Fibroblast of lung (primary cell): ENCODE measurements around the gene GSG1L2. TPM values are rescaled to one million over a fixed set of nuclear protein-coding genes. Genes with fewer than 3 reads are reported as not detected.
"Not testable (repeated sequence)": the region's sequence is repeated elsewhere in the genome, so short reads cannot be mapped to it uniquely, and the experiment has no call there.

Experiments used
- DNase-seq, 2 donors: peaks; one replicate each; pipeline versions ENCODE4 v3.0.0 to v3.0.0-alpha.2; 2010; ENCODE audit warnings: low read depth in 2 of 2
- H2AFZ ChIP-seq: 2 replicates; pipeline ENCODE4 v1.5.1; 2012; ENCODE audit warnings: low read length, control low read depth, inconsistent platforms
- H3K27ac ChIP-seq: 2 replicates; pipeline ENCODE4 v1.5.1; 2011; ENCODE audit warnings: low read length, control low read depth; ENCODE audit not compliant: insufficient read depth
- H3K27me3 ChIP-seq: 2 replicates; pipeline ENCODE4 v1.5.1; 2011; ENCODE audit warnings: mild to moderate bottlenecking, low read length; ENCODE audit not compliant: control insufficient read depth, insufficient read depth
- H3K36me3 ChIP-seq: 2 replicates; pipeline ENCODE4 v1.5.1; 2011; ENCODE audit warnings: low read length; ENCODE audit not compliant: control insufficient read depth, insufficient read depth
- H3K4me1 ChIP-seq: 2 replicates; pipeline ENCODE4 v1.5.1; 2011; ENCODE audit warnings: low read length; ENCODE audit not compliant: control insufficient read depth, insufficient read depth; ENCODE audit errors: extremely low read depth
- H3K4me2 ChIP-seq: 2 replicates; pipeline ENCODE4 v1.5.1; 2011; ENCODE audit warnings: low read length, control low read depth; ENCODE audit not compliant: insufficient read depth; ENCODE audit errors: extremely low read depth
- H3K4me3 ChIP-seq, 4 experiments: fragments of 200-600 bp in 1 of 4; sonication (generic) in 1 of 4; replicated peaks in 1 of 4; 2 replicates each; pipeline ENCODE4 v1.5.1; 2011 to 2016; ENCODE audit warnings: low read length in 4 of 4, low read depth in 3 of 4, mild to moderate bottlenecking in 3 of 4, control low read depth in 2 of 4, inconsistent platforms in 1 of 4, mixed read lengths in 1 of 4; ENCODE audit not compliant: insufficient read depth in 1 of 4; ENCODE audit errors: control extremely low read depth in 1 of 4
- H3K79me2 ChIP-seq: 2 replicates; pipeline ENCODE4 v1.5.1; 2012; ENCODE audit warnings: mild to moderate bottlenecking, low read length, inconsistent platforms; ENCODE audit not compliant: control insufficient read depth, insufficient read depth
- H3K9ac ChIP-seq: 2 replicates; pipeline ENCODE4 v1.5.1; 2011; ENCODE audit warnings: mild to moderate bottlenecking, low read length, control low read depth; ENCODE audit not compliant: insufficient read depth
- H3K9me3 ChIP-seq: 2 replicates; pipeline ENCODE4 v1.5.1; 2012; ENCODE audit warnings: low read depth, low read length; ENCODE audit not compliant: control insufficient read depth, insufficient read depth
- H4K20me1 ChIP-seq: 2 replicates; pipeline ENCODE4 v1.5.1; 2011; ENCODE audit warnings: low read length; ENCODE audit not compliant: control insufficient read depth, insufficient read depth; ENCODE audit errors: extremely low read depth
- CTCF ChIP-seq, 2 donors: IDR thresholded peaks in 1 of 2; conservative IDR thresholded peaks in 1 of 2; 1 replicate in 1 of 2; 2 replicates in 1 of 2; pipeline ENCODE4 v1.5.1; 2011 to 2012; ENCODE audit warnings: low read length in 2 of 2, control low read depth in 1 of 2, inconsistent platforms in 1 of 2, low read depth in 1 of 2, mild to moderate bottlenecking in 1 of 2
- EZH2 ChIP-seq: IDR thresholded peaks from 2 replicates; pipeline ENCODE4 v1.5.1; 2012; ENCODE audit warnings: low read length, control low read depth, mild to moderate bottlenecking; ENCODE audit errors: missing control alignments
- polyA plus RNA-seq, 2 donors: library from polyadenylated mRNA; depleted of rRNA in 1 of 2; stranded (reverse) in 1 of 2; unstranded in 1 of 2; fragments of >200 nt; gene quantifications; 2 replicates each; pipeline ENCODE4 v1.2.1, GENCODE V29; 2011 to 2012; ENCODE audit warnings: missing spikeins in 1 of 2
- total RNA-seq: library from RNA; depleted of rRNA; stranded (reverse); fragments of >200 nt; gene quantifications from 2 replicates; pipeline ENCODE4 v1.2.1, GENCODE V29; 2014

Gene GSG1L2
- total and polyA plus RNA-seq, 2 donors (not counting 1 experiment from before 2014, with no cell fraction given): not detected

GRCh38 chr17:9790316-9790715 lies 31.6 kb downstream of the GSG1L2 start:
- TF ChIP-seq CTCF (conservative IDR thresholded peaks at IDR 0.05 in 1 of 2, IDR thresholded peaks at IDR 0.05 in 1 of 2; ENCODE audit: low read depth in 1 of 2, low read length in 2 of 2) (no peak), EZH2 (no peak)
- no peak for DNase-seq
- H3K9ac ChIP-seq: no peak overlapping the region

GRCh38 chr17:9788601-9789000 lies 33.3 kb downstream of the GSG1L2 start:
- no peak overlapping the region for H2AFZ ChIP-seq
- DNase-seq: no peak
- H3K4me3 ChIP-seq: no peak overlapping the region
- H3K4me2 ChIP-seq: no peak overlapping the region
- no peaks in the 10 kb centered on the region for H3K27me3 ChIP-seq
- TF ChIP-seq EZH2 (no peak), CTCF (conservative IDR thresholded peaks at IDR 0.05 in 1 of 2, IDR thresholded peaks at IDR 0.05 in 1 of 2; ENCODE audit: low read depth in 1 of 2, low read length in 2 of 2) (no peak)
- H3K4me1 ChIP-seq: no peaks in the 10 kb centered on the region
- H3K79me2 ChIP-seq: no peaks in the 10 kb centered on the region
- no peak overlapping the region for H3K27ac ChIP-seq
- no peaks in the 10 kb centered on the region for H3K36me3 ChIP-seq
- no peaks in the 10 kb centered on the region for H4K20me1 ChIP-seq
- no peak overlapping the region for H3K9ac ChIP-seq
- H3K9me3 ChIP-seq: no peaks in the 10 kb centered on the region

More at GRCh38 chr17:9790316-9790715, 31.6 kb downstream of the GSG1L2 start:
- no peaks in the 10 kb centered on the region for H3K79me2 ChIP-seq
- H4K20me1 ChIP-seq: no peaks in the 10 kb centered on the region
- H2AFZ ChIP-seq: no peak overlapping the region
- no peaks in the 10 kb centered on the region for H3K36me3 ChIP-seq
- H3K9me3 ChIP-seq: no peaks in the 10 kb centered on the region
- H3K27ac ChIP-seq: no peak overlapping the region
- H3K4me3 ChIP-seq: no peak overlapping the region
- H3K4me1 ChIP-seq: no peaks in the 10 kb centered on the region
- no peaks in the 10 kb centered on the region for H3K27me3 ChIP-seq
- no peak overlapping the region for H3K4me2 ChIP-seq

DNA sequence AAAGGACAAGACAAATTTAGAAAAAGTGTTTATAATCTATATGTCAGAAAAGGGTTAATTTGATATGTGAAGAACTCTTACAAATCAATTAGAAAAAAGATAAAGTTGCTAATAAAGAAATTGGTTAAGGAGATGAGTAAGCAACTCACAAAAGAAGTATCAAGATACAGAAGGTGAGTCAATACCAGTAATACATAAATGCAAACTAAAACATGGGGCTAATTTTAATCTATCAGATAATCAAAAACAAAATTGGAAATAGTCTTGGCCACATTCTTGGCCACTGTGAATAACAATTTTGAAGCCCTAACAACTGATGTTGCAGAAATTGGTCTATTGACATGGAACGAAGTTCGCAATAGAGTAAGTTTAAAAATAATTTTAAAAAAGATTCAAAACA lies 37.3 kb downstream of the GSG1L2 start:
- Histone ChIP-seq H3K79me2 (no peaks in the 10 kb centered on the region), H2AFZ (no peak overlapping the region), H3K4me1 (no peaks in the 10 kb centered on the region), H4K20me1 (no peaks in the 10 kb centered on the region), H3K27ac (no peak overlapping the region), H3K4me3 (no peak overlapping the region), H3K4me2 (no peak overlapping the region), H3K27me3 (no peaks in the 10 kb centered on the region), H3K9me3 (no peaks in the 10 kb centered on the region), H3K9ac (no peak overlapping the region), H3K36me3 (no peaks in the 10 kb centered on the region)
- DNase-seq: no peak
- TF ChIP-seq CTCF (conservative IDR thresholded peaks at IDR 0.05 in 1 of 2, IDR thresholded peaks at IDR 0.05 in 1 of 2; ENCODE audit: low read depth in 1 of 2, low read length in 2 of 2) (no peak), EZH2 (no peak)

DNA sequence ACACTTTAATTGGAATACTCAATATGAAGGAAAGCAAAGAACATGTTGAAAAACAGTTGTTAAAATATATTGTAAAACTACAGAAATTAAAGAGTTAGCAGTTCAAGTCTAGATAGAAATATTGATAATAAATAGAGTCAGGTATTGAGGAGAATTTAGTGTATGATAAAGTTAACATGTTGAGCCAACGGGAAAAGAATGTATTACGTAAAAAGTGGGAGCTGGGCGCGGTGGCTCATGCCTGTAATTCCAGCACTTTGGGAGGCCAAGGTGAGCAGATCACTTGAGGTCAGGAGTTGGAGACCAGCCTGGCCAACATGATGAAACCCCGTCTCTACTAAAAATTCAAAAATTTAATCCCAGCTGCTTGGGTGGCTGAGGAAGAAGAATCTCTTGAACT lies 38.4 kb downstream of the GSG1L2 start:
- H3K27me3 ChIP-seq, H3K36me3 ChIP-seq: not testable (repeated sequence)

More for the DNA sequence above, 38.4 kb downstream of the GSG1L2 start:
- H3K79me2 ChIP-seq, H3K4me1 ChIP-seq, DNase-seq, H3K27ac ChIP-seq, H3K4me3 ChIP-seq, H3K9ac ChIP-seq, H3K9me3 ChIP-seq, H2AFZ ChIP-seq, H3K4me2 ChIP-seq, H4K20me1 ChIP-seq: not testable (repeated sequence)
